ENCODE results near the gene TDP2.

GRCh38 chr6:24667378-24667803 lies 692 bp upstream of the TDP2 start:
- TF ChIP-seq, protein P1, sequence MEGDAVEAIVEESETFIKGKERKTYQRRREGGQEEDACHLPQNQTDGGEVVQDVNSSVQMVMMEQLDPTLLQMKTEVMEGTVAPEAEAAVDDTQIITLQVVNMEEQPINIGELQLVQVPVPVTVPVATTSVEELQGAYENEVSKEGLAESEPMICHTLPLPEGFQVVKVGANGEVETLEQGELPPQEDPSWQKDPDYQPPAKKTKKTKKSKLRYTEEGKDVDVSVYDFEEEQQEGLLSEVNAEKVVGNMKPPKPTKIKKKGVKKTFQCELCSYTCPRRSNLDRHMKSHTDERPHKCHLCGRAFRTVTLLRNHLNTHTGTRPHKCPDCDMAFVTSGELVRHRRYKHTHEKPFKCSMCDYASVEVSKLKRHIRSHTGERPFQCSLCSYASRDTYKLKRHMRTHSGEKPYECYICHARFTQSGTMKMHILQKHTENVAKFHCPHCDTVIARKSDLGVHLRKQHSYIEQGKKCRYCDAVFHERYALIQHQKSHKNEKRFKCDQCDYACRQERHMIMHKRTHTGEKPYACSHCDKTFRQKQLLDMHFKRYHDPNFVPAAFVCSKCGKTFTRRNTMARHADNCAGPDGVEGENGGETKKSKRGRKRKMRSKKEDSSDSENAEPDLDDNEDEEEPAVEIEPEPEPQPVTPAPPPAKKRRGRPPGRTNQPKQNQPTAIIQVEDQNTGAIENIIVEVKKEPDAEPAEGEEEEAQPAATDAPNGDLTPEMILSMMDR (conservative IDR thresholded peaks at IDR 0.05; ENCODE audit: low read length), result no peak
- TF ChIP-seq EZH2phosphoT487 (IDR thresholded peaks at IDR 0.05; ENCODE audit: borderline replicate concordance), result no peak
